ENCODE results near the gene PHACTR2. TPM values are rescaled to one million over a fixed set of nuclear protein-coding genes. Genes with fewer than 3 reads are reported as not detected.

Gene PHACTR2
- total and polyA plus RNA-seq, 10 of the 15 experiments (the other 5 are each of a cell fraction or from before 2014, with no cell fraction given): 1.4 to 19.1 (median 5.3) TPM

DNA sequence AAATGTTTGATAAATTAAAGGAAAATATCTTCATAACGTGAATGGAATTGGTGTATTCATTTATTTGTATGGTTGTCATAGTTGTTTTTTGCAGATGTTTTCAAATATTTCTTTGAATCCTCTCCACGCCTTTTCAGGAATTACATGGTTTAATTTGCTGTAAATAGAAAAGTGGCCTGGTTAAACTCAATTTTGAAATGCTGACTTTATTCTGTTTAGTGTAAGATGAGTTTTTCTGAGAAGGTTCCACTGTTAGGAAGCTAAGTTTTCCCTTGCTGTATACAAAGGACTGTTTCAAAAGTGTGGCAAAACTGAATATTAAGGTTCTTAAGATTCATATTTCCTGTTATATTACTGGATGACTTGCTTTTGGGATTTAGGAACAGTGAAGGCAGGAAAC is 186.0 kb downstream of the PHACTR2 start:
- ChIA-PET POLR2A (no interaction called here), RAD21 (ENCODE audit: unreplicated experiment) (interaction anchor here (1.5 kb wide), 1 partner anchor 21 kb away, joined by 3 read pairs; the partner anchor contains the start of gene LTV1), SMC1A (ENCODE audit: uncharacterized antibody, unreplicated experiment) (interaction anchor here (1.1 to 1.5 kb wide), 2 partner anchors 10 to 76 kb away, joined by 4 to 5 read pairs; no protein-coding TSS in a partner anchor), CTCF (interaction anchor here (1.4 kb wide), 1 partner anchor 76 kb away, joined by 4 read pairs; no protein-coding TSS in a partner anchor)
- in situ Hi-C loops (cut with MboI): no loop called here
- ATAC-seq (no peak), FAIRE-seq (no peak), DNase-seq (ENCODE audit: low read depth, low spot score) (no peak)
- Histone ChIP-seq H3K79me2 (ENCODE audit: control insufficient read depth, insufficient read depth, low read length) (no peaks in the 10 kb centered on the region), H3K9me3 (replicated peaks; ENCODE audit: control insufficient read depth, insufficient read depth, low read length) (no peaks in the 10 kb centered on the region; the same call in 1 of the 3 replicates), H3K4me3 (no peak overlapping the region), H3K4me1 (ENCODE audit: control insufficient read depth, insufficient read depth, low read length) (no peaks in the 10 kb centered on the region), H4K20me1 (ENCODE audit: control insufficient read depth, insufficient read depth) (no peaks in the 10 kb centered on the region), H3K27ac (ENCODE audit: control insufficient read depth, insufficient read depth) (no peak overlapping the region), H2AFZ (ENCODE audit: control insufficient read depth, low read depth, low read length) (no peak overlapping the region), H3K36me3 (ENCODE audit: control insufficient read depth in 2 of 2, insufficient read depth in 2 of 2, low read length in 1 of 2) (peaks cover 0 to 18% of the 10 kb centered on the region in 2 experiments), H3K9ac (ENCODE audit: control insufficient read depth, insufficient read depth, low read length) (no peak overlapping the region), H3K4me2 (ENCODE audit: control insufficient read depth, insufficient read depth) (no peak overlapping the region), H3K27me3 (replicated peaks in 1 of 2; ENCODE audit: control insufficient read depth in 2 of 2, insufficient read depth in 2 of 2, low read length in 1 of 2) (no peaks in the 10 kb centered on the region)
- intact Hi-C loops (cut with micrococcal nuclease; ENCODE audit: unreplicated experiment): no loop called here
- no peak for TF ChIP-seq PML (IDR thresholded peaks at IDR 0.05; ENCODE audit: low read length)
- no peak for TF ChIP-seq JUND (IDR thresholded peaks at IDR 0.05; ENCODE audit: low read depth, low read length)
- TF ChIP-seq, protein P1, sequence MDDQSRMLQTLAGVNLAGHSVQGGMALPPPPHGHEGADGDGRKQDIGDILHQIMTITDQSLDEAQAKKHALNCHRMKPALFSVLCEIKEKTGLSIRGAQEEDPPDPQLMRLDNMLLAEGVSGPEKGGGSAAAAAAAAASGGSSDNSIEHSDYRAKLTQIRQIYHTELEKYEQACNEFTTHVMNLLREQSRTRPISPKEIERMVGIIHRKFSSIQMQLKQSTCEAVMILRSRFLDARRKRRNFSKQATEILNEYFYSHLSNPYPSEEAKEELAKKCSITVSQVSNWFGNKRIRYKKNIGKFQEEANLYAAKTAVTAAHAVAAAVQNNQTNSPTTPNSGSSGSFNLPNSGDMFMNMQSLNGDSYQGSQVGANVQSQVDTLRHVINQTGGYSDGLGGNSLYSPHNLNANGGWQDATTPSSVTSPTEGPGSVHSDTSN (IDR thresholded peaks at IDR 0.05; ENCODE audit: insufficient replicate concordance, low read depth, low read length): no peak
- no peak for TF ChIP-seq POLR2AphosphoS5 (IDR thresholded peaks at IDR 0.05; ENCODE audit: low read length)
- TF ChIP-seq SMAD1 (IDR thresholded peaks at IDR 0.05; ENCODE audit: low read depth, partially characterized antibody): no peak
- no peak for TF ChIP-seq JUNB (IDR thresholded peaks at IDR 0.05)
- no peak for TF ChIP-seq NFIC (IDR thresholded peaks at IDR 0.05; ENCODE audit: low read depth, low read length)
- TF ChIP-seq MTA3 (IDR thresholded peaks at IDR 0.05; ENCODE audit: borderline replicate concordance, low read length): no peak
- TF ChIP-seq USF2 (IDR thresholded peaks at IDR 0.05; ENCODE audit: borderline replicate concordance, low read depth, low read length): no peak
- no peak for TF ChIP-seq NR2C2 (IDR thresholded peaks at IDR 0.05; ENCODE audit: borderline replicate concordance, control insufficient read depth, insufficient read length, low read depth)
- WGBS (ENCODE audit: insufficient coverage, insufficient replicate concordance, low lambda C conversion rate, missing lambda C conversion rate): 93% methylated on average over 2 of the region's 2 CpGs
- no TSS peak for BruUV-seq (replicated peaks)
